GM18868 (cell line): ENCODE results near the gene TAF11L5.
"Not testable (repeated sequence)": the region's sequence is repeated elsewhere in the genome, so short reads cannot be mapped to it uniquely, and the experiment has no call there.

Experiments used
- ATAC-seq: cut with Tn5 transposase; IDR thresholded peaks from one replicate; pipeline ENCODE4 v1.9.1; 2021; ENCODE audit warnings: mild to moderate bottlenecking, moderate library complexity; ENCODE audit not compliant: unreplicated experiment

Gene TAF11L5

GRCh38 chr5:17524935-17525334 lies at the start of gene TAF11L5:
TSS of gene TAF11L5 (plus strand) at chr5:17525235.
- ATAC-seq = not testable (repeated sequence)

- no peak for ATAC-seq
Observed at GRCh38 chr5:17477043-17477442, 48.0 kb upstream of the TAF11L5 start.

- no peak for ATAC-seq
Observed at GRCh38 chr5:17477573-17478265, 47.3 kb upstream of the TAF11L5 start.

GRCh38 chr5:17481378-17481777 lies 43.7 kb upstream of the TAF11L5 start:
- no peak for ATAC-seq

- ATAC-seq = no peak
Observed at GRCh38 chr5:17482790-17483189, 42.2 kb upstream of the TAF11L5 start.

- not testable (repeated sequence) for ATAC-seq
Observed at GRCh38 chr5:17486464-17487173, 38.4 kb upstream of the TAF11L5 start.

GRCh38 chr5:17487174-17487512 lies 37.9 kb upstream of the TAF11L5 start:
- ATAC-seq = no peak

GRCh38 chr5:17491257-17491656 lies 33.8 kb upstream of the TAF11L5 start:
- ATAC-seq = not testable (repeated sequence)

GRCh38 chr5:17492770-17493169 lies 32.3 kb upstream of the TAF11L5 start:
- no peak for ATAC-seq

GRCh38 chr5:17497446-17497845 lies 27.6 kb upstream of the TAF11L5 start:
- no peak for ATAC-seq

- ATAC-seq = not testable (repeated sequence)
Observed at GRCh38 chr5:17497931-17498330, 27.1 kb upstream of the TAF11L5 start, which contains the start of gene TAF11L2. TSS of gene TAF11L2 (plus strand) at chr5:17498231.

- no peak for ATAC-seq
Observed at GRCh38 chr5:17511775-17512325, 13.2 kb upstream of the TAF11L5 start.

GRCh38 chr5:17517526-17517925 lies 7.5 kb upstream of the TAF11L5 start:
- not testable (repeated sequence) for ATAC-seq

- not testable (repeated sequence) for ATAC-seq
Observed at GRCh38 chr5:17518067-17518466, 7.0 kb upstream of the TAF11L5 start, which contains the start of gene TAF11L3. TSS of gene TAF11L3 (plus strand) at chr5:17518367.

- not testable (repeated sequence) for ATAC-seq
Observed at GRCh38 chr5:17519508-17519907, 5.5 kb upstream of the TAF11L5 start.

GRCh38 chr5:17521501-17521900 lies 3.5 kb upstream of the TAF11L5 start, which contains the start of gene TAF11L4:
TSS of gene TAF11L4 (plus strand) at chr5:17521801.
- not testable (repeated sequence) for ATAC-seq

GRCh38 chr5:17526504-17526903 lies 1.5 kb downstream of the TAF11L5 start:
- ATAC-seq = not testable (repeated sequence)

GRCh38 chr5:17528369-17528768 lies 3.3 kb downstream of the TAF11L5 start, which contains the start of gene TAF11L6:
TSS of gene TAF11L6 (plus strand) at chr5:17528669.
- ATAC-seq = not testable (repeated sequence)
